Measurements from ENCODE around the gene PLEKHH1.
"Not testable (repeated sequence)": the region's sequence is repeated elsewhere in the genome, so short reads cannot be mapped to it uniquely, and the experiment has no call there.

Gene PLEKHH1

DNA sequence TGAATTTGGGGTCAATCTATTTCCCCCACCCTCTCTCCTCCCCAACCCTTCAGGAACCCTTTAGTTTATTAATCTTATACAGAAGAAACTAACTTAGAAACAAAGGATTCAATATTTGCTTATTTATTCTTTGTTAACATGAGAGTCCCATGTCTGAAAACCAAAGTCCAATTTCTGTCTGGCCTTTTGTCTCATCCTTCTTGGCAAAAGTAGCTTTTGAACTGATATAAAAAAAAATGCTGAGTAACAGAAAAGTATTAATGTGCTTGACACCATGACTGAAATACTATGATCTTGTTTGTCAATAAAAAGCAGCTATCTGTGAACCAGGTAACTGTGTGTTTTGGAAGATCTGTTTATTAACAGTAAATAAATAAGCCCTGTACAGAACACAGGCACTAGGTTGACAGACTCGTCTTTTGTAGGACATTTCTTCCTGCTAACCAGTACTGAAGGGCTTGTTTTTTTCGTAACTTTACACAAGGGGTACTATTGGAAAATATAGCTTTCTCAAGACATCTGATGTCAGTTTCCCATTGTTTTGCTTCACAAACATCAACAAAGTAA lies 56.2 kb downstream of the PLEKHH1 start:
- no peak for DNase-seq (ENCODE audit: low read depth)
- in situ Hi-C loops (cut with HindIII; ENCODE audit: low sequenced_read_pairs): no loop called here
- no peak overlapping the region for H3K4me3 ChIP-seq (ENCODE audit: low read depth, low read length)
- TF ChIP-seq, protein P1, sequence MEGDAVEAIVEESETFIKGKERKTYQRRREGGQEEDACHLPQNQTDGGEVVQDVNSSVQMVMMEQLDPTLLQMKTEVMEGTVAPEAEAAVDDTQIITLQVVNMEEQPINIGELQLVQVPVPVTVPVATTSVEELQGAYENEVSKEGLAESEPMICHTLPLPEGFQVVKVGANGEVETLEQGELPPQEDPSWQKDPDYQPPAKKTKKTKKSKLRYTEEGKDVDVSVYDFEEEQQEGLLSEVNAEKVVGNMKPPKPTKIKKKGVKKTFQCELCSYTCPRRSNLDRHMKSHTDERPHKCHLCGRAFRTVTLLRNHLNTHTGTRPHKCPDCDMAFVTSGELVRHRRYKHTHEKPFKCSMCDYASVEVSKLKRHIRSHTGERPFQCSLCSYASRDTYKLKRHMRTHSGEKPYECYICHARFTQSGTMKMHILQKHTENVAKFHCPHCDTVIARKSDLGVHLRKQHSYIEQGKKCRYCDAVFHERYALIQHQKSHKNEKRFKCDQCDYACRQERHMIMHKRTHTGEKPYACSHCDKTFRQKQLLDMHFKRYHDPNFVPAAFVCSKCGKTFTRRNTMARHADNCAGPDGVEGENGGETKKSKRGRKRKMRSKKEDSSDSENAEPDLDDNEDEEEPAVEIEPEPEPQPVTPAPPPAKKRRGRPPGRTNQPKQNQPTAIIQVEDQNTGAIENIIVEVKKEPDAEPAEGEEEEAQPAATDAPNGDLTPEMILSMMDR (IDR thresholded peaks at IDR 0.05; ENCODE audit: low read depth, low read length, missing control alignments): no peak

DNA sequence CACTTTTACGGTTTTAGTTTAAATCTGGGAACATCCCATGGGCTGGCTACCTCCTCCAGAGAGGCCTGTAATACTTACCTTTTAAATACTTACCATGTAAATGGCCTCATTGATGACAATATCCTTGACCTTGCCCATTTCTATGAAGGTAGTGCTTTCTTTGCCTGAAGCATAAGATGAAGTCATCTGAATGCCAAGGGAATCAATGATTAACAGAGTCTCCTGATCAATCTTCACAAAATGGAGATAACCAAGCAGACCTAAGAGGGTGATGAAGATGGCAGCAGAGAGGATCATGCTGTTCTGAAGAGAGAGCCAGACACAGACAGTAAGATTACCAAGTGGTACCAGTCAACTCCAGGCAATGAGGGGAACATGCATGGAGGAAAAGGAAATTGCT lies 60.6 kb downstream of the PLEKHH1 start:
- H3K4me3 ChIP-seq (ENCODE audit: low read depth, low read length); in situ Hi-C loops (cut with HindIII; ENCODE audit: low sequenced_read_pairs); DNase-seq (ENCODE audit: low read depth): not testable (repeated sequence)

DNA sequence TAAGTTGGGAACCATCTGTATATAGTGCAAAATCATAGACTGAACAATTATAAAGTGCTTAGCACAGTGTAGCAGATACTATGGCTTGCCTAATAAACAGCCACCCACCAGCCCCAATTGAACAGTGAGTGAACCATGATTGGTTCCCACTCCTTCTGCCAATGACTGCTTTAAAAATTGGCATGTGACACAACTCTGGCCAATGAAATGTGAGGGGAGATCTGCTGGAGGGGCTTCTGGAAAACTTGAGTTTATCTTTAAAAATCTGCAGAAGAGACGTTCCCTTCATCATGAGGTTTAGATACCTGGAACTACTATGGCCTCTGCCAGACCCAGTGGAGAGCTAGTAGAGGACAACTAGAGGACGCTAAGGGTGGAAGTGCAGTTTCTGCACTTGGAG lies 62.3 kb downstream of the PLEKHH1 start:
- in situ Hi-C loops (cut with HindIII; ENCODE audit: low sequenced_read_pairs): no loop called here
- H3K4me3 ChIP-seq (ENCODE audit: low read depth, low read length): no peak overlapping the region
- TF ChIP-seq, protein P1 (IDR thresholded peaks at IDR 0.05; ENCODE audit: low read depth, low read length, missing control alignments): no peak
- DNase-seq (ENCODE audit: low read depth): no peak

DNA sequence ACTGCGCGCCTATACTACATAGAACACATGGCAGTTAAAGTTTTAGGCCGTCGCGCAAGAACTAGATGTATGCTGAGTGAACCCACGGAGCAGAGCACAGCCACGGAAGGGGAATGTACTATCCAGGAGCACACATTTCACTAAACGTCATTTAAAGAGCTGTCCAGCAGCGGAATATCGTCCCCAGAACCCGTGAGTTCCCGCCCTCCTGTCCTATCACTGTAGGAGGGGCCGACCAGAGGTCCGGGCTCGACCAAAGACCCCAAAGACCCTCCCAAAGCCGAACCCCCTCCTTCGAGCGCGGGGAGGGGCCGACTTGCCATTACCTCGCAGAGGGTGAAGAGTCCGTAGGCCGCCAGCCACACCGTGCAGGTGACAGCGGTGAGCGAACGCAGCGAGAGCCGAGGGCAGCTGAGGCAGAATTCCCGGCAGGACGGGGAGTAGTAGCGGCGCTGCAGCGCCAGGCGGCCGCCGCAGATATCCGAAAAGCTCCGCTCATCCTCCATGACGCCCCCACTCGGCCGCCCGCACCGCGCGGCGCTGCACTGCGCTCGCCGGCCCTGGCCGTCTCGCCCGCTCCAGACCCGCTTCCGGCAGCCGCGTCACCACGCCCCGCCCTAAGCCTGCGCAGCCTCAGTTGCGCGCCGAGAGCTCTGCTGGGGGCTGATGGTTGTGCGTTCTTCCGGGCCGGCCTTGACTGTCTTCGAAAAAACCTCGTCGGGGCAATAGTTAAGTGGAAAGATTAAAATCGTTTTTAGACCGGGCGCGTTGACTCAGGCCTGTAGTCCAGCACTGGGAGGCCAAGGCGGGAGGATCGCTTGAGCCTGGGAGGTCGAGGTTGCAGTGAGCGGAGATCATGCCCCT lies 66.8 kb downstream of the PLEKHH1 start, which contains the start of gene PIGH:
PIGH (minus strand) TSS at position 571 of the 864 bp plus-strand sequence; CDS start at position 506, 65 bp downstream.
- peak; percentile 48 for DNase-seq (ENCODE audit: low read depth)
- TF ChIP-seq, protein P1 (IDR thresholded peaks at IDR 0.05; ENCODE audit: low read depth, low read length, missing control alignments): peak; percentile 56
- in situ Hi-C loops (cut with HindIII; ENCODE audit: low sequenced_read_pairs): no loop called here
- peak within 1 kb of the TSS; percentile 87 for H3K4me3 ChIP-seq (ENCODE audit: low read depth, low read length)

DNA sequence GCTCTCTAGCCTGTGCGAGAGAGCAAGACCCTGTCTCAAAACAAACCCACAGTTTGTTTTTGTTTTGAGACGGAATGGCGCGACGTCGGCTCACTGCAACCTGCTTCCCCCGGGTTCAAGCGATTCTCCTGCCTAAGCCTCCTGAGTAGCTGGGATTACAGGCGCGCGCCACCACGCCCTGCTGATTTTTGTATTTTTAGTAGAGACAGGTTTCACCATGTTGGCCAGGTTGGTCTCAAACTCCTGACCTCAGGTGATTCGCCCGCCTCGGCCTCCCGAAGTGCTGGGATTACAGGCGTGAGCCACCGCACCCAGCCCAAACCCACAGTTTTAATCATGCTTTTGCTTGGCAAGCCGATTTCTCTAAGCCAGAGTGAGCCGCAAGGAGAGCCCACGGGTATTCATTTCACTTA lies 67.5 kb downstream of the PLEKHH1 start:
- peak overlapping the region; percentile 87 for H3K4me3 ChIP-seq (ENCODE audit: low read depth, low read length)
- DNase-seq (ENCODE audit: low read depth); in situ Hi-C loops (cut with HindIII; ENCODE audit: low sequenced_read_pairs): not testable (repeated sequence)

DNA sequence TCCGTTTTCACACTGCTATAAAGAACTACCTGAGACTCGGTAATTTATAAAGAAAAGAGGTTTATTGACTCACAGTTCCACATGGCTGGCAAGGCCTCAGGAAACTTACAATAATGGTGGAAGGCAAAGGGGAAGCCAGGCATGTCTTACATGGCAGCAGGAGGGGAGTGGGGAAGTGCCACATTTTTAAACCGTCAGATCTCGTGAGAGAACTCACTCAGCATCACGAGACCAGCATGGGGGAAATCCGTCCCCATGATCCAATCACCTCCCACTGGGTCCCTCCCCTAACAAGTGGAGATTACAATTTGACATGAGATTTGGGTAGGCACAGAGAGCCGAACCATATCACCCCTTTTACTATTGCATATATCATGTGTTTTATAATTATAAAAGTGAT lies 69.0 kb downstream of the PLEKHH1 start:
- TF ChIP-seq, protein P1 (IDR thresholded peaks at IDR 0.05; ENCODE audit: low read depth, low read length, missing control alignments): no peak
- in situ Hi-C loops (cut with HindIII; ENCODE audit: low sequenced_read_pairs): no loop called here
- no peak for DNase-seq (ENCODE audit: low read depth)
- no peak overlapping the region for H3K4me3 ChIP-seq (ENCODE audit: low read depth, low read length)

DNA sequence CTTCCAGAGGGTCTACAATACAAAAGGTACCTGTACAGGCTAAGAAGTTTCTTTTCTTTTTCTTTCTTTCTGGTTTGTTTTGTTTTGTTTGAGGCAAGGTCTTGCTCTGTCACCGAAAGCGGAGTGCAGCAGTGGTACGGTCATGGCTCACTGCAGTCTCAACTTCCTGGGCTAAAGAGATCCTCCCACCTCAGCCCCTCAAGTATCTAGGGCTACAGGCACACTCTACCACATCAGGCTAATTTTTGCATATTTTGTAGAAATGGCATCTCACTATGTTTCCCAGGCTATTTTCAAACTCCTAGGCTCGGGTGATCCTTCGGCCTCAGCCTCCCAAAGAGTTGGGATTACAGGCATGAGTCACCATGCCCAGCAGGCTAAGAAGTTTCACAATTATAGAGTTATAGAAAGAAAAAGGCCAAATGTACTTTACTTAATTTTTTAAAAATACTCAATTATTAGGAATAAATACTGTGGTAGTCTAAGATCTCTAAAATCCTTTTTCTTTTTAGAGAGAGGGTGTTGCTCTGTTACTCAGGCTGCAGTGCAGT lies 70.0 kb downstream of the PLEKHH1 start:
- no peak for DNase-seq (ENCODE audit: low read depth)
- TF ChIP-seq, protein P1 (IDR thresholded peaks at IDR 0.05; ENCODE audit: low read depth, low read length, missing control alignments): no peak
- in situ Hi-C loops (cut with HindIII; ENCODE audit: low sequenced_read_pairs): no loop called here
- H3K4me3 ChIP-seq (ENCODE audit: low read depth, low read length): no peak overlapping the region

All from astrocyte of the cerebellum (primary cell).